Loucy (cell line): ENCODE data around the gene ARHGDIA.

Experiments
- EZH2phosphoT487 ChIP-seq: fragments of 200-600 bp; IDR thresholded peaks from 2 replicates; pipeline ENCODE4 v1.6.1; 2018; ENCODE audit warnings: antibody characterized with exemption, mild to moderate bottlenecking, moderate library complexity, borderline replicate concordance
- TF ChIP-seq, protein P1 (sequence below): fragments of 200-600 bp; sonication (generic); conservative IDR thresholded peaks from 2 replicates; pipeline ENCODE4 v1.5.1; 2014; ENCODE audit warnings: mild to moderate bottlenecking, antibody characterized with exemption, low read length

DNA sequence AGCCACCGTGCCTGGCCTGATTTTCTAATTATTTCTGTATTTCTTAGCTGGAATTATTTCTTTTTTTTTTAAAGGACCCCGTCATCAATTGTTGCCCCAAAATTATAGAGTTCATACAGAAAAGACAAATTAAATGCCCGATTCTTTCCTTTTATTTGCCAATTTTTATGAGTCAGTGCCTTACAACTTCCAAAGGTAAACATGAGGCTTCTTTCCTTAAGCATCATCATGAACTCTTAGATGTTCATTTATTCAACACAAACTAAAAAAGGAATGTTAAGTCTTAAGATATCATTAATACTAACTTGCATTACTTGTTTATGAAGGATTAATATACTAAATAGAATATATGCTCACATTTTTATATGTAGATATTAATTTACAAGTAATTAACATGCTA, 7.2 kb upstream of the ARHGDIA start:
- TF ChIP-seq, protein P1, sequence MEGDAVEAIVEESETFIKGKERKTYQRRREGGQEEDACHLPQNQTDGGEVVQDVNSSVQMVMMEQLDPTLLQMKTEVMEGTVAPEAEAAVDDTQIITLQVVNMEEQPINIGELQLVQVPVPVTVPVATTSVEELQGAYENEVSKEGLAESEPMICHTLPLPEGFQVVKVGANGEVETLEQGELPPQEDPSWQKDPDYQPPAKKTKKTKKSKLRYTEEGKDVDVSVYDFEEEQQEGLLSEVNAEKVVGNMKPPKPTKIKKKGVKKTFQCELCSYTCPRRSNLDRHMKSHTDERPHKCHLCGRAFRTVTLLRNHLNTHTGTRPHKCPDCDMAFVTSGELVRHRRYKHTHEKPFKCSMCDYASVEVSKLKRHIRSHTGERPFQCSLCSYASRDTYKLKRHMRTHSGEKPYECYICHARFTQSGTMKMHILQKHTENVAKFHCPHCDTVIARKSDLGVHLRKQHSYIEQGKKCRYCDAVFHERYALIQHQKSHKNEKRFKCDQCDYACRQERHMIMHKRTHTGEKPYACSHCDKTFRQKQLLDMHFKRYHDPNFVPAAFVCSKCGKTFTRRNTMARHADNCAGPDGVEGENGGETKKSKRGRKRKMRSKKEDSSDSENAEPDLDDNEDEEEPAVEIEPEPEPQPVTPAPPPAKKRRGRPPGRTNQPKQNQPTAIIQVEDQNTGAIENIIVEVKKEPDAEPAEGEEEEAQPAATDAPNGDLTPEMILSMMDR, result no peak
- no peak for TF ChIP-seq EZH2phosphoT487
